ENCODE data around the gene MYT1.
"Not testable (repeated sequence)": the region's sequence is repeated elsewhere in the genome, so short reads cannot be mapped to it uniquely, and the experiment has no call there.

The MYT1 gene

GRCh38 chr20:64164123-64164836 lies at the start of gene MYT1:
TSS of gene MYT1 (plus strand) at chr20:64164452. CDS start at chr20:64198862, 34,410 bp downstream.
- DNase-seq (ENCODE audit: low spot score in 2 of 2) (no peak), ATAC-seq (no peak)
- Mint-ChIP-seq H3K4me3 (no peak within 1 kb of the TSS), H3K27ac (no peak within 1 kb of the TSS), H3K36me3 (no peaks in the 10 kb centered on the region), H3K9me3 (no peaks in the 10 kb centered on the region), H3K4me1 (no peaks in the 10 kb centered on the region)

GRCh38 chr20:64115171-64115911 lies 48.9 kb upstream of the MYT1 start:
- H3K4me1 Mint-ChIP-seq, result peaks cover 8% of the 10 kb centered on the region
- DNase-seq (ENCODE audit: low spot score in 2 of 2) (peak in 1 of 2 donors; percentile 44), ATAC-seq (no peak)
- H3K36me3 Mint-ChIP-seq, result peaks cover 6% of the 10 kb centered on the region
- H3K4me3 Mint-ChIP-seq, result no peak overlapping the region
- H3K27ac Mint-ChIP-seq, result no peak overlapping the region
- H3K9me3 Mint-ChIP-seq, result no peaks in the 10 kb centered on the region

GRCh38 chr20:64116016-64116415 lies 48.2 kb upstream of the MYT1 start:
- no peak for ATAC-seq
- peaks cover 10% of the 10 kb centered on the region for H3K4me1 Mint-ChIP-seq
- H3K36me3 Mint-ChIP-seq, result peaks cover 8% of the 10 kb centered on the region
- H3K4me3 Mint-ChIP-seq, result no peak overlapping the region
- DNase-seq (ENCODE audit: low spot score in 2 of 2), result peak in 1 of 2 donors; percentile 42
- no peaks in the 10 kb centered on the region for H3K9me3 Mint-ChIP-seq
- H3K27ac Mint-ChIP-seq, result no peak overlapping the region

GRCh38 chr20:64116541-64117431 lies 47.5 kb upstream of the MYT1 start:
- peaks cover 10% of the 10 kb centered on the region for H3K4me1 Mint-ChIP-seq

GRCh38 chr20:64117432-64117777 lies 46.8 kb upstream of the MYT1 start:
- peaks cover 10% of the 10 kb centered on the region for H3K4me1 Mint-ChIP-seq
- H3K36me3 Mint-ChIP-seq; H3K4me3 Mint-ChIP-seq; DNase-seq (ENCODE audit: low spot score in 2 of 2); H3K9me3 Mint-ChIP-seq; ATAC-seq; H3K27ac Mint-ChIP-seq: not testable (repeated sequence)

More at GRCh38 chr20:64116541-64117431, 47.5 kb upstream of the MYT1 start:
- ATAC-seq (no peak), DNase-seq (ENCODE audit: low spot score in 2 of 2) (peak in 1 of 2 donors; percentile 41)
- Mint-ChIP-seq H3K9me3 (no peaks in the 10 kb centered on the region), H3K4me3 (no peak overlapping the region), H3K27ac (no peak overlapping the region), H3K36me3 (peaks cover 8% of the 10 kb centered on the region)

- H3K4me3 Mint-ChIP-seq, result no peak overlapping the region
- peak in 1 of 2 donors; percentile 47 for DNase-seq (ENCODE audit: low spot score in 2 of 2)
- no peak for ATAC-seq
- H3K27ac Mint-ChIP-seq, result no peak overlapping the region
- H3K36me3 Mint-ChIP-seq, result peaks cover 8% of the 10 kb centered on the region
- no peaks in the 10 kb centered on the region for H3K9me3 Mint-ChIP-seq
- H3K4me1 Mint-ChIP-seq, result peaks cover 10% of the 10 kb centered on the region
These were observed 45.0 kb upstream of the MYT1 start for GRCh38 chr20:64119301-64119680.

GRCh38 chr20:64119681-64120341 lies 44.4 kb upstream of the MYT1 start:
- peak; percentile 35 for ATAC-seq
- Mint-ChIP-seq H3K4me1 (peaks cover 10% of the 10 kb centered on the region), H3K4me3 (peak overlapping the region; percentile 65)

GRCh38 chr20:64121586-64121985 lies 42.7 kb upstream of the MYT1 start:
- no peak overlapping the region for H3K4me3 Mint-ChIP-seq
- ATAC-seq, result no peak
- no peak overlapping the region for H3K27ac Mint-ChIP-seq
- peaks cover 8% of the 10 kb centered on the region for H3K36me3 Mint-ChIP-seq
- H3K4me1 Mint-ChIP-seq, result peaks cover 10% of the 10 kb centered on the region
- no peaks in the 10 kb centered on the region for H3K9me3 Mint-ChIP-seq
- no peak for DNase-seq (ENCODE audit: low spot score in 2 of 2)

More at GRCh38 chr20:64119681-64120341, 44.4 kb upstream of the MYT1 start:
- Mint-ChIP-seq H3K9me3 (no peaks in the 10 kb centered on the region), H3K36me3 (peaks cover 8% of the 10 kb centered on the region), H3K27ac (peak overlapping the region; percentile 89)
- no peak for DNase-seq (ENCODE audit: low spot score in 2 of 2)

- not testable (repeated sequence) for ATAC-seq; H3K36me3 Mint-ChIP-seq; DNase-seq (ENCODE audit: low spot score in 2 of 2); H3K27ac Mint-ChIP-seq; H3K4me3 Mint-ChIP-seq; H3K9me3 Mint-ChIP-seq
- H3K4me1 Mint-ChIP-seq, result peaks cover 10% of the 10 kb centered on the region
These were observed 41.3 kb upstream of the MYT1 start for GRCh38 chr20:64122927-64123326.

- not testable (repeated sequence) for H3K36me3 Mint-ChIP-seq; DNase-seq (ENCODE audit: low spot score in 2 of 2); H3K4me3 Mint-ChIP-seq; H3K9me3 Mint-ChIP-seq; H3K27ac Mint-ChIP-seq; ATAC-seq
- peaks cover 10% of the 10 kb centered on the region for H3K4me1 Mint-ChIP-seq
These were observed 40.7 kb upstream of the MYT1 start for GRCh38 chr20:64123517-64123916.

GRCh38 chr20:64129146-64129782 lies 35.0 kb upstream of the MYT1 start:
- no peak for DNase-seq (ENCODE audit: low spot score in 2 of 2)
- H3K4me1 Mint-ChIP-seq, result no peaks in the 10 kb centered on the region
- no peak for ATAC-seq
- H3K27ac Mint-ChIP-seq, result no peak overlapping the region
- no peak overlapping the region for H3K4me3 Mint-ChIP-seq
- no peaks in the 10 kb centered on the region for H3K36me3 Mint-ChIP-seq
- no peaks in the 10 kb centered on the region for H3K9me3 Mint-ChIP-seq

- H3K9me3 Mint-ChIP-seq, result no peaks in the 10 kb centered on the region
- ATAC-seq (no peak), DNase-seq (ENCODE audit: low spot score in 2 of 2) (no peak)
- H3K27ac Mint-ChIP-seq, result no peak overlapping the region
- no peak overlapping the region for H3K4me3 Mint-ChIP-seq
- no peaks in the 10 kb centered on the region for H3K36me3 Mint-ChIP-seq
- H3K4me1 Mint-ChIP-seq, result no peaks in the 10 kb centered on the region
These were observed 34.0 kb upstream of the MYT1 start for GRCh38 chr20:64130271-64130670.

GRCh38 chr20:64130876-64131275 lies 33.4 kb upstream of the MYT1 start:
- Mint-ChIP-seq H3K4me1 (no peaks in the 10 kb centered on the region), H3K4me3 (no peak overlapping the region), H3K9me3 (no peaks in the 10 kb centered on the region), H3K27ac (no peak overlapping the region), H3K36me3 (no peaks in the 10 kb centered on the region)
- ATAC-seq, result no peak
- no peak for DNase-seq (ENCODE audit: low spot score in 2 of 2)

GRCh38 chr20:64131406-64131805 lies 32.8 kb upstream of the MYT1 start:
- Mint-ChIP-seq H3K4me3 (no peak overlapping the region), H3K27ac (no peak overlapping the region), H3K36me3 (no peaks in the 10 kb centered on the region), H3K4me1 (no peaks in the 10 kb centered on the region), H3K9me3 (no peaks in the 10 kb centered on the region)
- ATAC-seq (peak; percentile 81), DNase-seq (ENCODE audit: low spot score in 2 of 2) (no peak)
